Measurements from ENCODE around the gene KLHL3.

- TF ChIP-seq, protein P1, sequence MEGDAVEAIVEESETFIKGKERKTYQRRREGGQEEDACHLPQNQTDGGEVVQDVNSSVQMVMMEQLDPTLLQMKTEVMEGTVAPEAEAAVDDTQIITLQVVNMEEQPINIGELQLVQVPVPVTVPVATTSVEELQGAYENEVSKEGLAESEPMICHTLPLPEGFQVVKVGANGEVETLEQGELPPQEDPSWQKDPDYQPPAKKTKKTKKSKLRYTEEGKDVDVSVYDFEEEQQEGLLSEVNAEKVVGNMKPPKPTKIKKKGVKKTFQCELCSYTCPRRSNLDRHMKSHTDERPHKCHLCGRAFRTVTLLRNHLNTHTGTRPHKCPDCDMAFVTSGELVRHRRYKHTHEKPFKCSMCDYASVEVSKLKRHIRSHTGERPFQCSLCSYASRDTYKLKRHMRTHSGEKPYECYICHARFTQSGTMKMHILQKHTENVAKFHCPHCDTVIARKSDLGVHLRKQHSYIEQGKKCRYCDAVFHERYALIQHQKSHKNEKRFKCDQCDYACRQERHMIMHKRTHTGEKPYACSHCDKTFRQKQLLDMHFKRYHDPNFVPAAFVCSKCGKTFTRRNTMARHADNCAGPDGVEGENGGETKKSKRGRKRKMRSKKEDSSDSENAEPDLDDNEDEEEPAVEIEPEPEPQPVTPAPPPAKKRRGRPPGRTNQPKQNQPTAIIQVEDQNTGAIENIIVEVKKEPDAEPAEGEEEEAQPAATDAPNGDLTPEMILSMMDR (IDR thresholded peaks at IDR 0.05; ENCODE audit: extremely low read depth in 1 of 2, insufficient read depth in 1 of 2, low read depth in 1 of 2, low read length in 2 of 2): no peak
- no peak for TF ChIP-seq POLR2A (IDR thresholded peaks at IDR 0.05; ENCODE audit: low read depth, low read length)
- TF ChIP-seq EZH2 (IDR thresholded peaks at IDR 0.05; ENCODE audit: borderline replicate concordance, low read depth, low read length, severe bottlenecking): no peak
- no peak for TF ChIP-seq FOS (IDR thresholded peaks at IDR 0.05; ENCODE audit: borderline replicate concordance, insufficient read depth, low read length)
- TF ChIP-seq POLR2AphosphoS5 (IDR thresholded peaks at IDR 0.05; ENCODE audit: insufficient read depth, low read depth, low read length): no peak
Observed at GRCh38 chr5:137592317-137592716, 143.6 kb downstream of the KLHL3 start.

All from endothelial cell of umbilical vein (primary cell).